ENCODE measurements around the gene SLC5A4.
"Not testable (repeated sequence)": the region's sequence is repeated elsewhere in the genome, so short reads cannot be mapped to it uniquely, and the experiment has no call there.

The SLC5A4 gene

DNA sequence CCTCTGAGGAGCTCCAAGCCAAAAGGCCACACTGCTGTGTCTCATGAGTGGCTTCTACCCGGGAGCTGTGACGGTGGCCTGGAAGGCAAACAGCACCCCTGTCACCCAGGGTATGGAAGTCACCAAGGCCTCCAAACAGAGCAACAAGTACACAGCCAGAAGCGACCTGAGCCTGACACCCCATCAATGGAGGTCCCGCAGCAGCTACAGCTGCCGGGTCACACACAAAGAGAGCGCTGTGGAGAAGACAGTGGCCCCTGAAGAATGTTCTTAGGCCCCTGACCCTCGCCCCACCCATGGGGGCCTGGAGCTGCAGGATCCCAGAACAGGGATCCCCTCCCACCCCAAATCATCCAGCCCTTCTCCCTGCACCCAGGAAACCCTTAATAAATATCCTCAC lies 55.2 kb downstream of the SLC5A4 start:
- DNase-seq (ENCODE audit: low spot score), result no peak

DNA sequence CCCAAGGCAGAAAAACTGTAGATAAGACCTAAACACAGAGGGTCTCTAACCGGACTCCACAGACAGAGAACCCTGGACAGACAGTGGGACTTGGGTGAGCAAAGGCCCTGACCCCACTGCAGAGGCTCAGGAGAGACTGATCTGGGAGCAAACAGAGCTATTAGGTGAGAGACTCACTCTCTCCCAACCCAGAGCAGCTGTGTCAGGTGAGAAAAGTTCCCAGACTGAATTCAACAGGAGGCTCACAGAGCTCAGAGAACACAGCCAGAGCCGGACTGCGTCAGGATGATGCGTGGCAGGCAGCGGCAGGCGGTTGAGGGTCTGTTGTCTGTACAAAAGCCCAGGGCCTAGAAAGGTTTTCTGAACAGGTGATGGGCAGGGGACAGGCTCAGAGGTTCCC lies 55.8 kb downstream of the SLC5A4 start:
- DNase-seq (ENCODE audit: low spot score), result no peak

DNA sequence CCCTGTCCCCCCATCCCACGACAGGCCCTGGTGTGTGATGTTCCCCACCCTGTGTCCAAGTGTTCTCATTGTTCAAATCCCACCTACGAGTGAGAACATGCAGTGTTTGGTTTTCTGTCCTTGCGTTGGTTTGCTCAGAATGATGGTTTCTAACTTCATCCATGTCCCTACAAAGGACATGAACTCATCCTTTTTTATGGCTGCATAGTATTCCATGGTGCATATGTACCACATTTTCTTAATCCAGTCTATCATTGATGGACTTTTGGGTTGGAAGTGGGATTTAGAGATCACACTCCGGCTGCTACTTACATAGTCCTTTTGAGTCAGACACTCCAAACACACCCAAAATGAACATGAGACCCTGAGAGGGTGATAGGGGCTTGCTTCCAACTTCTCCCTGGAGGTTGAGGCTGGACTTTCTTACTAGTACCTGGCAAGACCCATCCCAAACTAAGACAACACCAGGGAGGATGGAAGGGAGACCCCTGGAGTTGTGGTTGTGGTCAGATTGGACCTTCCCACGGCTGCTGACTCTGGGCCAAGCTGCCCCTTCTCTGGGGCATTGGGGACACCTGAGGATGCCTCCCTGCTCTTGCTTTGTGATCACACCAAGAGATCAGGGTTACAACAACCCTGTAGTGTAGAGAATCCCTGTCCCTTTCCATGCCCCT lies 57.5 kb downstream of the SLC5A4 start:
- not testable (repeated sequence) for DNase-seq (ENCODE audit: low spot score)

DNA sequence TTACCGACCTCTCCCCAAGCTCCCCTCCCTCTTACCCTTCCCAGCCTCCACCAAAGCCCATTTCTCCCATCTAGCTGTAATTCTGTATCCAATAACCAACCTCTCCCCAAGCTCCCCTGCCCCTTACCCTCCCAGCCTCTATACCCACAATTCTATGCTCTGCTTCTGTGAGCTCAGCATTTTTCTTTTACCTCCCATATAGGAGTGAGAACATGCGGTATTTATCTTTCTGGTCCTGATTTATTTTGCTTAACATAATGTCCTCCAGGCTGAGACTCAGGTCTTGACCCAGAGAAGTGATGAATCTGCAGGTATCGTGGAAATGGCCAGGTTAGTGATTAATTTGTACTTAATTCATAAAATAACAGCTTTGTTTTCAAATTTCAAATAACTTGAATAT lies 59.2 kb downstream of the SLC5A4 start:
- DNase-seq (ENCODE audit: low spot score), result not testable (repeated sequence)

- not testable (repeated sequence) for DNase-seq (ENCODE audit: low spot score)
These were observed 61.8 kb downstream of the SLC5A4 start for GRCh38 chr22:32193346-32193745.

- not testable (repeated sequence) for DNase-seq (ENCODE audit: low spot score)
These were observed 64.1 kb downstream of the SLC5A4 start for GRCh38 chr22:32191021-32191420.

- no peak for DNase-seq (ENCODE audit: low spot score)
These were observed 69.3 kb downstream of the SLC5A4 start for GRCh38 chr22:32185821-32186220.

GRCh38 chr22:32183625-32184024 lies 71.5 kb downstream of the SLC5A4 start:
- no peak for DNase-seq (ENCODE audit: low spot score)

DNA sequence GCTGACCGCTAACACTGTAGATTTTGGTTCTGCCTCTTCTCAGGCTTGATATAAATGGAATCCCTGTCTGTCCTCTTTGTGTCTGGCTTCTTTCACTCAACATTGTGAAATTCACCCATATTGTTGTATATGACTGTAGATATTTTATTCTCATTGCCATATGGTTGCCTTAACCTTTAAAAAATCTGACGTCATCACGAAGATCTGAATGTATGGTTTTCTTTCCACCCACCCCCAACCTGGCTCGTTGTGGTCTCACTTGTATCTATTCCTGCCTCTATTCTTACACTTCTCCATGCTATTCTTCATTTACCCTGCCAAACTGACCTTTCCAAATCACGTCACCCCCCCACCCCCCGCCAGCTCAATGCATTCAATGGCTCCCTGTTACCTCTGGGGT lies 74.1 kb downstream of the SLC5A4 start:
- no peak for DNase-seq (ENCODE audit: low spot score)

GRCh38 chr22:32177221-32177765 lies 77.9 kb downstream of the SLC5A4 start:
- no peak for DNase-seq (ENCODE audit: low spot score)

- DNase-seq (ENCODE audit: low spot score), result no peak
These were observed 79.2 kb downstream of the SLC5A4 start for GRCh38 chr22:32175683-32176644.

DNA sequence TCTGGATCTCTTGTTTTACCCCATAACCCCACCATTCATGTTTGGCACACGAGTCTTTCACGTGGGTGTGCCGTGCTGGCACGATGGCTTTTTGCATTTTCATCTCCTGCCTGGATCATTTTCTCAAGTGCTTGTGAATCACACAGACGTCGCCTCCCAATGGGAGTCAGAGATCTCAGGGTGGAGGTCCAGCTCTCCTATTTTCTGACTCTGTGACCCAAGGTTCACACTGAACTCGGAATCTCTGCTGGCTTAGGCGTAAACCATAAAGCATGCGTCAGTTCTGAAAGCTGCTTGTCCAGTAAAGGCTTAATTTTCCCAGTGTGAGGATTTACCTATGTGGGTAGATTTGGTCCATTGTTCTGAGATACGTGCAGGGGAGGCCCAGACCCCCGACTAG lies 80.0 kb downstream of the SLC5A4 start:
- DNase-seq (ENCODE audit: low spot score), result no peak
